NB4 (cell line): ENCODE measurements around the gene CDK11B.

Experiments used
- DNase-seq: peaks from one replicate; pipeline ENCODE4 v3.0.0; 2010; ENCODE audit warnings: low read depth
- H3K4me3 ChIP-seq: one replicate; pipeline ENCODE4 v1.5.1; 2011; ENCODE audit warnings: mild to moderate bottlenecking, low read depth, low read length, moderate library complexity
- CTCF ChIP-seq: IDR thresholded peaks from one replicate; pipeline ENCODE4 v1.5.1; 2012; ENCODE audit warnings: low read depth, low read length
- MYC ChIP-seq: IDR thresholded peaks from 2 replicates; pipeline ENCODE4 v1.6.1; 2011; ENCODE audit warnings: low read depth, low read length
- POLR2A ChIP-seq: IDR thresholded peaks from 2 replicates; pipeline ENCODE4 v1.6.1; 2011; ENCODE audit warnings: mild to moderate bottlenecking; ENCODE audit not compliant: insufficient read length; ENCODE audit errors: extremely low read depth
- TF ChIP-seq, protein P1 (sequence below): IDR thresholded peaks from 2 replicates; pipeline ENCODE4 v1.6.1; 2011; ENCODE audit warnings: low read depth, low read length

CDK11B gene

GRCh38 chr1:1593834-1594601 is 64.8 kb downstream of the CDK11B start:
- no peak for DNase-seq
- no peak overlapping the region for H3K4me3 ChIP-seq
- TF ChIP-seq CTCF (no peak), MYC (no peak), POLR2A (no peak)
- TF ChIP-seq, protein P1, sequence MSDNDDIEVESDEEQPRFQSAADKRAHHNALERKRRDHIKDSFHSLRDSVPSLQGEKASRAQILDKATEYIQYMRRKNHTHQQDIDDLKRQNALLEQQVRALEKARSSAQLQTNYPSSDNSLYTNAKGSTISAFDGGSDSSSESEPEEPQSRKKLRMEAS: no peak

GRCh38 chr1:1591452-1591851 is 67.4 kb downstream of the CDK11B start:
- H3K4me3 ChIP-seq: no peak overlapping the region
- no peak for DNase-seq
- TF ChIP-seq, protein P1: no peak
- TF ChIP-seq CTCF (no peak), POLR2A (no peak), MYC (no peak)
